Lung (tissue), 12 donors: ENCODE measurements around the gene PLPP7. TPM values are rescaled to one million over a fixed set of nuclear protein-coding genes. Genes with fewer than 3 reads are reported as not detected.

ENCODE experiments used
- ATAC-seq: fragments of 200-7000 bp; cut with Tn5 transposase; one replicate; pipeline ENCODE4 v1.9.1; 2020; ENCODE audit warnings: moderate number of reproducible peaks; ENCODE audit not compliant: insufficient read depth, low FRiP score
- DNase-seq, 3 donors: peaks; one replicate each; pipeline ENCODE4 v3.0.0-alpha.2; 2013 to 2017
- H3K27ac ChIP-seq, 2 donors: one replicate each; pipeline ENCODE4 v1.5.1; 2013; ENCODE audit warnings: mild to moderate bottlenecking in 2 of 2, moderate library complexity in 2 of 2, control low read depth in 1 of 2, inconsistent platforms in 1 of 2, low read depth in 1 of 2, low read length in 1 of 2
- H3K27me3 ChIP-seq, 3 donors: one replicate each; pipeline ENCODE4 v1.5.1; 2013; ENCODE audit warnings: low read length in 2 of 3; ENCODE audit not compliant: control insufficient read depth in 3 of 3, insufficient read depth in 3 of 3
- H3K36me3 ChIP-seq, 4 donors: one replicate each; pipeline ENCODE4 v1.5.1; 2013; ENCODE audit warnings: low read length in 4 of 4, mild to moderate bottlenecking in 1 of 4, moderate library complexity in 1 of 4; ENCODE audit not compliant: control insufficient read depth in 4 of 4, insufficient read depth in 4 of 4
- H3K4me1 ChIP-seq, 5 donors: one replicate each; pipeline ENCODE4 v1.5.1; 2013; ENCODE audit warnings: low read length in 5 of 5, mild to moderate bottlenecking in 2 of 5, moderate library complexity in 1 of 5; ENCODE audit not compliant: control insufficient read depth in 5 of 5, insufficient read depth in 5 of 5
- H3K4me3 ChIP-seq: one replicate; pipeline ENCODE4 v1.5.1; 2013; ENCODE audit warnings: mild to moderate bottlenecking, control low read depth, moderate library complexity
- H3K9ac ChIP-seq, 2 donors: one replicate each; pipeline ENCODE4 v1.5.1; 2013; ENCODE audit warnings: low read length in 2 of 2, control low read depth in 1 of 2; ENCODE audit not compliant: insufficient read depth in 1 of 2
- H3K9me3 ChIP-seq, 4 donors: one replicate each; pipeline ENCODE4 v1.5.1; 2013; ENCODE audit warnings: low read length in 3 of 4, mild to moderate bottlenecking in 1 of 4, moderate library complexity in 1 of 4; ENCODE audit not compliant: control insufficient read depth in 4 of 4, insufficient read depth in 3 of 4
- WGBS, 2 donors: extraction: QIAGEN DNeasy Blood & Tissue Kit; methylation state at CpG; one replicate each; pipeline ENCODE4 v1.1.7; 2013; 5-methylcytosine and 5-hydroxymethylcytosine counted together
- polyA plus RNA-seq, 2 donors: library from polyadenylated mRNA; stranded (reverse); fragments of 200-250 nt; gene quantifications; one replicate each; pipeline ENCODE4 v1.2.1, GENCODE V29; 2013
- total RNA-seq, 2 donors: library from RNA; depleted of rRNA in 1 of 2; stranded (reverse); fragments of >200 nt in 1 of 2; gene quantifications; one replicate each; pipeline ENCODE4 v1.2.1, GENCODE V29; 2014 to 2021
- TF ChIP-seq, protein P1 (sequence below): IDR thresholded peaks from 2 replicates; pipeline ENCODE4 v1.5.1; 2012; ENCODE audit warnings: mild to moderate bottlenecking; ENCODE audit errors: control extremely low read depth, extremely low read depth
- donor health status: control.
- donor health status: control.
- donor health status: Bipolar disorder and iron deficiency.
- donor health status: healthy.
- donor health status: DM: yes; HTN: yes; CAD: no.

The PLPP7 gene
- total and polyA plus RNA-seq, 4 donors = 0.79 to 1.8 (median 1.1) TPM

DNA sequence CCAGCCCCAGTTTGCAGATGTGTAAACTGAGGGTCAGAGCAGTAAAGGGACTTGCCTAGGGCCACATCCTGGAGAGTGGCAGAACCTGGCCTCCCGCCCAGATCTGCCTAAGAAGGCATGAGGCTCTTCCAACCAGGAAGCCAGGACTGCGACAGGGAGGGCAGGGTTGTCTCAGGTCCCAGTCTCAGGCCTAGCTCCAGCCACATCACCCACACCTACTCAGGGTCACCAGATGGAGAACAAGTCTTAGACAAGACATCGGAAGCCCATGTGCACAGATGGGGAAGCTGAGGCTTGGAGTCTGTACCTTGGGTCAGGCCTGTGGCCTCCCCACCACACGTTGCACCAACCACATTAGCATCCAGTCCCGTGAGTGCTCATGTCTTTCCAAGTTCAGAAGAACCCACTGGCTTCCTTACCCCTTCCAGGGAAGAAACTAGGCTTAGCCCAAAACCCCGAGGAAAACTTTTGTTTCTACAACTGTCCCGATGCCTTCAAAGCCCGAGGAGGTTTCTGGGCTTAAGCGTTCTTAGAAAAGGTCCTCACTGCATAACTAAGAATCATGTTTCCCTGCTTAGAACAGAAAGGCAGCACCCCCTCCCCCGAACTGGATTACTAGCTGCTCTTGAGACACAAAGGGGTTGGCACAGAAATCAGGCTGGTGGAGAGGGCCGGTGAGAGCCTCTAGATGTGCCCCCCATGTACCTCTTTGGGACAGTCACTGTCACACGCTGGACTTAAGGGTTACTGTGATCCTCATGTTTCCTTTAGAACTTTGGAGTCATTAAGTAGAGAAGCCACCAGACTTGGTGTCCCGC lies 15.5 kb upstream of the PLPP7 start:
- peak overlapping the region; percentile 78 to 95 for H3K27ac ChIP-seq
- H3K9ac ChIP-seq = no peak overlapping the region
- peaks cover 0 to 20% (median 9%) of the 10 kb centered on the region in 3 donors for H3K27me3 ChIP-seq
- 21 to 37% methylated on average over 13 of the region's 13 CpGs for WGBS, 2 donors
- no peaks in the 10 kb centered on the region for H3K36me3 ChIP-seq
- ATAC-seq = no peak
- TF ChIP-seq, protein P1, sequence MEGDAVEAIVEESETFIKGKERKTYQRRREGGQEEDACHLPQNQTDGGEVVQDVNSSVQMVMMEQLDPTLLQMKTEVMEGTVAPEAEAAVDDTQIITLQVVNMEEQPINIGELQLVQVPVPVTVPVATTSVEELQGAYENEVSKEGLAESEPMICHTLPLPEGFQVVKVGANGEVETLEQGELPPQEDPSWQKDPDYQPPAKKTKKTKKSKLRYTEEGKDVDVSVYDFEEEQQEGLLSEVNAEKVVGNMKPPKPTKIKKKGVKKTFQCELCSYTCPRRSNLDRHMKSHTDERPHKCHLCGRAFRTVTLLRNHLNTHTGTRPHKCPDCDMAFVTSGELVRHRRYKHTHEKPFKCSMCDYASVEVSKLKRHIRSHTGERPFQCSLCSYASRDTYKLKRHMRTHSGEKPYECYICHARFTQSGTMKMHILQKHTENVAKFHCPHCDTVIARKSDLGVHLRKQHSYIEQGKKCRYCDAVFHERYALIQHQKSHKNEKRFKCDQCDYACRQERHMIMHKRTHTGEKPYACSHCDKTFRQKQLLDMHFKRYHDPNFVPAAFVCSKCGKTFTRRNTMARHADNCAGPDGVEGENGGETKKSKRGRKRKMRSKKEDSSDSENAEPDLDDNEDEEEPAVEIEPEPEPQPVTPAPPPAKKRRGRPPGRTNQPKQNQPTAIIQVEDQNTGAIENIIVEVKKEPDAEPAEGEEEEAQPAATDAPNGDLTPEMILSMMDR = no peak
- peak overlapping the region; percentile 17 for H3K4me3 ChIP-seq
- peaks cover 0 to 11% (median 5%) of the 10 kb centered on the region in 5 donors for H3K4me1 ChIP-seq
- DNase-seq = no peak
- H3K9me3 ChIP-seq = no peaks in the 10 kb centered on the region

DNA sequence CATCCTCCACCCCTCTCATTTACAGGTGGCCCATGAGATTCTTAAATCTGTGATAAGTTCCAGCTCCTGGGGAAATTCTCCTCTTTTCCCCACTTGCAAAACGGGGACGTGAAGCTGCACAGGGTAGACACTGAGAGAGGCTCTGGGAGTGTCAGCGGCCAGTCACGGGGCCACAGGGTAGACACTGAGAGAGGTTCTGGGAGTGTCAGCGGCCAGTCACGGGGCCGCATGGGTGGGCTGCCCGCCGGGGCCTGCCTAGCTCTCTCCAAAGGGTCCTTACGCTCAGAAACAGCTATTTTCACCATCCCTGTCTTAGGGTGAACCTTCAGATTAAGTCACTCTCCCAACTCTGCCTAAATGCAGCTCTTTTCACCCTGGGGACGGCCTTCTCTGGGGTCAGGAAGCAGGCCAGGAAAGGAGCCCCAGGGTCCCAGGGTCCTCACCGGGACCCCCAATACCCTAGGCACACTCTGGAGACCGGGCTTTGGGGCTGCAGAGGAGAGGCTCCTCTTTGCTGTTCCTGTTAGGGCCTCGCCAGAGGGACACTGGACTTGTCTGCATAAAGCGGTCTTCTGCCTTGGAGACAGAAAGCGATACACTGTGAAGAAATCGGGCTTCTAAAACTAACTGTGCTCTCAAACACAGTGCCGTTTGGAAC lies 14.7 kb upstream of the PLPP7 start:
- 17 to 41% methylated on average over 18 of the region's 18 CpGs for WGBS, 2 donors
- no peak overlapping the region for H3K9ac ChIP-seq
- no peaks in the 10 kb centered on the region for H3K36me3 ChIP-seq
- no peak for DNase-seq
- TF ChIP-seq, protein P1 = no peak
- H3K4me1 ChIP-seq = peaks cover 0 to 11% (median 5%) of the 10 kb centered on the region in 5 donors
- ATAC-seq = no peak
- peak overlapping the region; percentile 67 for H3K4me3 ChIP-seq
- H3K9me3 ChIP-seq = no peaks in the 10 kb centered on the region
- peaks cover 0 to 22% (median 10%) of the 10 kb centered on the region in 3 donors for H3K27me3 ChIP-seq
- peak overlapping the region; percentile 78 to 95 for H3K27ac ChIP-seq

DNA sequence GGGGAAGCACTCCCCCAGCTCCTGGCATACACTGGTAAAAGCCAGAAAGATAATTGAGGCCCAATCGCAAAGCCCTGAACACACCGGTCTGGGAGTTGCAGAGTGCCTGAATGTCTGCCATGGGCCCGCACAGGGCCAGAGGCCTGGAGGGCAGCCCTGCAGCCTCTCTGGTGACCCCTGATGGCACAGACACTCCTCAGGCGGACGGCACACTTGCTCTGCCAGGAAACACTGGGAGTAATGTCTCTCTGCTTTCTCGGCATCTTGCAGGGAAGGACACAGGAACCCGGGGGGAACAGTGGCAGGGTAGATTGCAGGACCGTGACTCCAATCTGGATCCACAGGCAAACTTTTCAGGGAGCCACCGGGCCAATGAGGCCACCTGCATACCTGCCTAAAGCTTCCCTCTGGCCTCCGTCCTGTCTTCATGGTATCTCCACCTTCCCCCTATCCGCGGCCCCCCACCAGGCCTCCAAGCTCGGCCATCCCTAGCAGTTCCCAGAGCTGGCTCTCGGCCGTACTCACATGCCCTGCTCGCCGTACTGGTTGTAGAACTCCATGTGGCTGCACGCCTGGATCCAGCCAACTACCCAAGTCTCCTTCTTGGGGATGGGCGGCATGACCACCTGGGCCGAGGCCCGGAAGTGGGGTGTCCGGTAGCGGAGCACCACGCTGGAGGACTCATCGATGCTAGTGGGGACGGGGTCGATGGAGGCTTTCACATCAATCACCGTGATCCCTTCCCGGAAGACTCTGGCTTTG lies 14.0 kb upstream of the PLPP7 start:
- H3K9me3 ChIP-seq = no peaks in the 10 kb centered on the region
- peak overlapping the region; percentile 67 for H3K4me3 ChIP-seq
- H3K9ac ChIP-seq = no peak overlapping the region
- H3K4me1 ChIP-seq = peaks cover 0 to 11% (median 5%) of the 10 kb centered on the region in 5 donors
- peak overlapping the region; percentile 78 to 95 for H3K27ac ChIP-seq
- TF ChIP-seq, protein P1 = no peak
- 18 to 42% methylated on average over 29 of the region's 29 CpGs for WGBS, 2 donors
- no peaks in the 10 kb centered on the region for H3K36me3 ChIP-seq
- DNase-seq (no peak), ATAC-seq (no peak)
- peaks cover 0 to 29% (median 11%) of the 10 kb centered on the region in 3 donors for H3K27me3 ChIP-seq
